Stimulated activated CD8-positive, alpha-beta memory T cell treated with anti-CD3 and anti-CD28 coated beads, Interleukin-4, amount 100 ng/mL, for 48 hours (primary cell): Measurements from ENCODE around the gene RTKN2.

Experiments used
- DNase-seq: peaks from one replicate; pipeline ENCODE4 v3.0.0-alpha.2; 2020

Gene RTKN2

GRCh38 chr10:62205750-62206399 lies 62.8 kb downstream of the RTKN2 start:
- DNase-seq, result no peak

- no peak for DNase-seq
These were observed 69.1 kb downstream of the RTKN2 start for GRCh38 chr10:62199584-62199983.

- DNase-seq, result no peak
These were observed 72.1 kb downstream of the RTKN2 start for GRCh38 chr10:62196528-62196927.

GRCh38 chr10:62195675-62195926 lies 73.0 kb downstream of the RTKN2 start:
- DNase-seq, result no peak

GRCh38 chr10:62194924-62195674 lies 73.5 kb downstream of the RTKN2 start:
- no peak for DNase-seq

GRCh38 chr10:62193479-62193878 lies 75.2 kb downstream of the RTKN2 start:
- no peak for DNase-seq

GRCh38 chr10:62189131-62189530 lies 79.5 kb downstream of the RTKN2 start:
- DNase-seq, result no peak

- peak; percentile 44 for DNase-seq
These were observed 80.5 kb downstream of the RTKN2 start for GRCh38 chr10:62188021-62188616.

GRCh38 chr10:62186999-62187675 lies 81.5 kb downstream of the RTKN2 start:
- no peak for DNase-seq

- peak; percentile 73 for DNase-seq
These were observed 82.5 kb downstream of the RTKN2 start for GRCh38 chr10:62185919-62186692.

GRCh38 chr10:62183857-62184795 lies 84.5 kb downstream of the RTKN2 start:
- no peak for DNase-seq

- DNase-seq, result no peak
These were observed 85.2 kb downstream of the RTKN2 start for GRCh38 chr10:62183442-62183841.

- peak; percentile 54 for DNase-seq
These were observed 86.0 kb downstream of the RTKN2 start for GRCh38 chr10:62182595-62182994.

GRCh38 chr10:62182171-62182570 lies 86.5 kb downstream of the RTKN2 start:
- no peak for DNase-seq

GRCh38 chr10:62180677-62181076 lies 88.0 kb downstream of the RTKN2 start:
- DNase-seq, result no peak

- no peak for DNase-seq
These were observed 90.1 kb downstream of the RTKN2 start for GRCh38 chr10:62178568-62178967.

GRCh38 chr10:62177111-62177510 lies 91.5 kb downstream of the RTKN2 start:
- no peak for DNase-seq

- DNase-seq, result no peak
These were observed 93.4 kb downstream of the RTKN2 start for GRCh38 chr10:62175251-62175650.

- no peak for DNase-seq
These were observed 96.2 kb downstream of the RTKN2 start for GRCh38 chr10:62172465-62172864.

- no peak for DNase-seq
These were observed 96.9 kb downstream of the RTKN2 start for GRCh38 chr10:62171791-62172190.

- no peak for DNase-seq
These were observed 97.9 kb downstream of the RTKN2 start for GRCh38 chr10:62170732-62171131.
